Loucy (cell line): ENCODE measurements around the gene PDXDC1.
"Not testable (repeated sequence)": the region's sequence is repeated elsewhere in the genome, so short reads cannot be mapped to it uniquely, and the experiment has no call there.

Experiments used
- CTCF ChIP-seq: fragments of 200-600 bp; sonication (generic); conservative IDR thresholded peaks from 2 replicates; pipeline ENCODE4 v1.5.1; 2014; ENCODE audit warnings: mild to moderate bottlenecking, antibody characterized with exemption, low read length
- EZH2phosphoT487 ChIP-seq: fragments of 200-600 bp; IDR thresholded peaks from 2 replicates; pipeline ENCODE4 v1.6.1; 2018; ENCODE audit warnings: antibody characterized with exemption, mild to moderate bottlenecking, moderate library complexity, borderline replicate concordance

GRCh38 chr16:15029749-15030148, 54.9 kb downstream of the PDXDC1 start:
- TF ChIP-seq CTCF, EZH2phosphoT487: not testable (repeated sequence)
